Left lung (tissue), 10 donors: Measurements from ENCODE around the gene TUBA1C. TPM values are rescaled to one million over a fixed set of nuclear protein-coding genes. Genes with fewer than 3 reads are reported as not detected.
"Not testable (repeated sequence)": the region's sequence is repeated elsewhere in the genome, so short reads cannot be mapped to it uniquely, and the experiment has no call there.

Source experiments
- ATAC-seq: fragments of 200-7000 bp; cut with Tn5 transposase; one replicate; pipeline ENCODE4 v1.9.1; 2020; ENCODE audit warnings: moderate library complexity
- DNase-seq, 4 donors: peaks; one replicate each; pipeline ENCODE4 v3.0.0-alpha.2; 2013 to 2020
- H3K27ac ChIP-seq, 2 donors: fragments of 200-600 bp; sonication (generic) in 1 of 2; one replicate each; pipeline versions ENCODE4 v1.5.0 to v1.8.0; 2020 to 2021
- H3K27me3 ChIP-seq, 2 donors: fragments of 200-600 bp; sonication (generic) in 1 of 2; one replicate each; pipeline versions ENCODE4 v1.5.0 to v1.8.0; 2020 to 2021
- H3K36me3 ChIP-seq, 2 donors: fragments of 200-600 bp; sonication (generic) in 1 of 2; one replicate each; pipeline versions ENCODE4 v1.5.0 to v1.8.0; 2020 to 2021
- H3K4me1 ChIP-seq, 2 donors: fragments of 200-600 bp; one replicate each; pipeline ENCODE4 v1.8.0; 2021
- H3K4me3 ChIP-seq, 2 donors: fragments of 200-600 bp; sonication (generic) in 1 of 2; one replicate each; pipeline versions ENCODE4 v1.5.0 to v1.8.0; 2020 to 2021; ENCODE audit warnings: mild to moderate bottlenecking in 1 of 2
- H3K9me3 ChIP-seq, 2 donors: fragments of 200-600 bp; sonication (generic) in 1 of 2; one replicate each; pipeline versions ENCODE4 v1.5.0 to v1.8.0; 2020 to 2021
- CTCF ChIP-seq, 2 donors: fragments of 200-600 bp; sonication (generic) in 1 of 2; IDR thresholded peaks; one replicate each; pipeline versions ENCODE4 v1.5.0 to v1.8.0; 2021; ENCODE audit warnings: antibody characterized with exemption in 2 of 2
- intact Hi-C, 2 donors: fragments of 100-400 bp; cut with DNase I; formaldehyde crosslinking; loops; one replicate each; pipeline versions ENCODE4 v1.11.2 to v1.14.2; 2022
- polyA plus RNA-seq, 6 donors: library from polyadenylated mRNA; unstranded; fragments of 120-200 nt; gene quantifications; one replicate each; pipeline ENCODE4 v1.2.1, GENCODE V29; 2013; ENCODE audit not compliant: insufficient read length in 6 of 6
- total RNA-seq, 2 donors: library from RNA; stranded (reverse); fragmentation: NEBNext Ultra II Directional; extraction: Animal tissue kit (Norgen Biotek cat#: 25700); gene quantifications; one replicate each; pipeline ENCODE4 v1.2.1, GENCODE V29; 2021
- donor health status: DM: no; HTN: yes; CAD: no.
- donor health status: DM: no; HTN: no; CAD: no.

TUBA1C gene
- total and polyA plus RNA-seq, 8 donors = 112 to 235 (median 160) TPM

- no peaks in the 10 kb centered on the region for H3K36me3 ChIP-seq
- no peak for ATAC-seq
- intact Hi-C loops = no loop called here
- TF ChIP-seq CTCF (IDR thresholded peaks at IDR 0.05) = no peak
- H3K9me3 ChIP-seq = no peaks in the 10 kb centered on the region
- H3K27ac ChIP-seq = no peak overlapping the region
- no peak for DNase-seq
- H3K4me1 ChIP-seq = no peaks in the 10 kb centered on the region
- H3K27me3 ChIP-seq = peaks cover 0 to 16% of the 10 kb centered on the region in 2 donors
- H3K4me3 ChIP-seq = no peak overlapping the region
Observed at GRCh38 chr12:49314811-49315210, 49.9 kb downstream of the TUBA1C start.

- H3K4me1 ChIP-seq, intact Hi-C loops, ATAC-seq, H3K36me3 ChIP-seq, H3K9me3 ChIP-seq, H3K4me3 ChIP-seq, H3K27me3 ChIP-seq, DNase-seq, H3K27ac ChIP-seq: not testable (repeated sequence)
Observed at GRCh38 chr12:49317118-49317517, 52.2 kb downstream of the TUBA1C start.

- H3K9me3 ChIP-seq, DNase-seq, intact Hi-C loops, ATAC-seq, H3K4me3 ChIP-seq, H3K36me3 ChIP-seq, H3K27me3 ChIP-seq, H3K27ac ChIP-seq: not testable (repeated sequence)
- H3K4me1 ChIP-seq = peaks cover 3 to 17% of the 10 kb centered on the region in 2 donors
Observed at GRCh38 chr12:49320411-49321103, 55.7 kb downstream of the TUBA1C start.

DNA sequence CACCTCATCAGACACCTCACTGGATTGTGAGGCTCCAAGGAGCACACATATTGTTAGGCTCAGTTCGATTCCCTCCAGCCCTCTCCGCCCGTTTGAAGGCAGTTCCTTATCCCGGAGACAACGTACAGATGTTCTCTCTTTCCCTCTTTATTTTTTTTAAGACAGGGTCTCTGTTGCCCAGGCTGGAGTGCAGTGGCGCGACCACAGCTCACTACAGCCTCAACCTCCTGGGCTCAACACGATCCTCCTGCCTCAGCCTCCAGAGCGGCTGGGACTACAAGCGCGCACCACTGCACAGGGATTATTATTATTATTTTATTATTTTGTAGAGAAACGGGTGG, 57.5 kb downstream of the TUBA1C start:
- no peak for ATAC-seq
- Histone ChIP-seq H3K9me3 (no peaks in the 10 kb centered on the region), H3K36me3 (no peaks in the 10 kb centered on the region), H3K4me3 (peak overlapping the region; percentile 62 to 66), H3K4me1 (peaks cover 3 to 17% of the 10 kb centered on the region in 2 donors), H3K27me3 (no peaks in the 10 kb centered on the region), H3K27ac (peak overlapping the region in 1 of 2 donors; percentile 70)
- DNase-seq = no peak
- no peak for TF ChIP-seq CTCF (IDR thresholded peaks at IDR 0.05)
- intact Hi-C loops = no loop called here

DNA sequence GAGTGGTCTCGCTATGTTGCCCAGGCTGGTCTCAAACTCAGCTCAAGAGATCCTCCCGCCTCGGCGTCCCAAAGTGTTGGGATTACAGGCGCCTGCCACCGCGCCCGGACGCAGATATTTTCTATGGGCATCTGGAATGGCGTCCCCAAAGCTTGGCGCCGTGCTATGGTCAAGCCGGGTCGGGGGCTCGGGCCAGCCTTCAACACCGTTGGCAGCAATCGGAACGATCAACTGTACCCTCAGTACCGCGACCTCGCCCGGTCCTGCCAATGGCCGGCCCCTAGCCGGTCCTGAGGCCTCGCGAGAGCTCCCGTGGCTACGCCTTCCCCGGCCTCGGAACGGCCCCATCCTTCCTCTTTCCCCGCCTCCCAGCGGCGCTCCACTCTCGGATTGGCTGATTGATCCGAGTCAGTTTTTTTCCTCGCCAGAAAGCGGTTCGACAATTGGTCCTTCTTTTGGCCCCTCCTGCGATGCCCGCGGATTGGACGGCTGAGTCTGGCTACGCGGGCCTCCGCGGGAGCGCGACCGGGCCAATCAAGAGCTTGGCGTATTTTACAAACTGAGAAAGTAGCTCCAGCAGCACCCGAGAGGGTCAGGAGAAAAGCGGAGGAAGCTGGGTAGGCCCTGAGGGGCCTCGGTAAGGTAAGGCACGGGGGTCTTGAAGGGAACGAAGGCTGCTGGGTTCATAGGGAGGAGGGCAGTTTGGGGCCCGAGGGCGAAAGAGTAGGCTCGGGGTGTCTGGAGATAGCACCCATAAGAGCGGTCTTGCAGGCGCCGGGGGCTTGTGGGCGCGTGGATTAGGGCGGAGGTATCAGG, 58.0 kb downstream of the TUBA1C start, which contains the start of gene TROAP:
Gene TROAP (plus strand): TSS at position 548 of the 816 bp plus-strand sequence. CDS start 354 bp downstream, outside the sequence.
- Histone ChIP-seq H3K27me3 (no peaks in the 10 kb centered on the region), H3K9me3 (no peaks in the 10 kb centered on the region), H3K36me3 (no peaks in the 10 kb centered on the region), H3K4me1 (peaks cover 3 to 17% of the 10 kb centered on the region in 2 donors), H3K27ac (peak within 1 kb of the TSS in 1 of 2 donors; percentile 70), H3K4me3 (peak within 1 kb of the TSS; percentile 62 to 66)
- intact Hi-C loops = no loop called here
- no peak for TF ChIP-seq CTCF (IDR thresholded peaks at IDR 0.05)
- DNase-seq = peak; percentile 97 to 99 (median 98)
- peak; percentile 100 for ATAC-seq

- ATAC-seq = no peak
- Histone ChIP-seq H3K9me3 (no peaks in the 10 kb centered on the region), H3K27me3 (no peaks in the 10 kb centered on the region), H3K27ac (no peak overlapping the region), H3K4me1 (peaks cover 3 to 17% of the 10 kb centered on the region in 2 donors), H3K4me3 (peak overlapping the region; percentile 38 to 66), H3K36me3 (no peaks in the 10 kb centered on the region)
- intact Hi-C loops = no loop called here
- TF ChIP-seq CTCF (IDR thresholded peaks at IDR 0.05) = no peak
- DNase-seq = no peak
Observed at GRCh38 chr12:49323524-49324097, 58.7 kb downstream of the TUBA1C start.
